Right atrium auricular region (tissue), 2 donors: ENCODE measurements around the gene CMSS1. TPM values are rescaled to one million over a fixed set of nuclear protein-coding genes. Genes with fewer than 3 reads are reported as not detected.

Experiments
- DNase-seq: peaks from one replicate; pipeline ENCODE4 v3.0.0-alpha.2; 2019; ENCODE audit warnings: low spot score
- H3K27ac ChIP-seq, 2 donors: fragments of 200-600 bp; sonication (generic); 1 replicate in 1 of 2; 2 replicates in 1 of 2; pipeline ENCODE4 v1.5.1; 2016 to 2019
- H3K27me3 ChIP-seq, 2 donors: fragments of 200-600 bp; sonication (generic); one replicate each; pipeline versions ENCODE4 v1.5.1 to v1.6.0; 2017 to 2019
- H3K36me3 ChIP-seq: fragments of 200-600 bp; sonication (generic); one replicate; pipeline ENCODE4 v1.5.1; 2016
- H3K4me1 ChIP-seq, 2 donors: fragments of 200-600 bp; sonication (generic); one replicate each; pipeline versions ENCODE4 v1.5.1 to v1.6.0; 2017 to 2019
- H3K4me3 ChIP-seq, 2 donors: fragments of 200-600 bp; sonication (generic); 1 replicate in 1 of 2; 2 replicates in 1 of 2; pipeline ENCODE4 v1.5.1; 2017 to 2019; ENCODE audit warnings: mild to moderate bottlenecking in 1 of 2, moderate library complexity in 1 of 2
- H3K9me3 ChIP-seq, 2 donors: fragments of 200-600 bp; sonication (generic); one replicate each; pipeline ENCODE4 v1.5.1; 2019
- CTCF ChIP-seq, 2 donors: fragments of 200-600 bp; sonication (generic); IDR thresholded peaks; one replicate each; pipeline ENCODE4 v1.5.1; 2019; ENCODE audit warnings: antibody characterized with exemption in 2 of 2
- total RNA-seq, 2 donors: library from RNA; depleted of rRNA; stranded (reverse); fragments of >200 nt; gene quantifications; one replicate each; pipeline ENCODE4 v1.1.0, GENCODE V29; 2016

The CMSS1 gene
- total RNA-seq, 2 donors from 2014 or later: 5.7 to 17.7 TPM

- no peak overlapping the region for H3K4me3 ChIP-seq
- H3K27me3 ChIP-seq: no peaks in the 10 kb centered on the region
- DNase-seq: no peak
- no peaks in the 10 kb centered on the region for H3K36me3 ChIP-seq
- H3K27ac ChIP-seq: peak overlapping the region; percentile 40 to 63
- TF ChIP-seq CTCF (IDR thresholded peaks at IDR 0.05): no peak
- no peaks in the 10 kb centered on the region for H3K9me3 ChIP-seq
- peaks cover 0 to 22% of the 10 kb centered on the region in 2 donors for H3K4me1 ChIP-seq
Measured at GRCh38 chr3:100209948-100210771, 392.5 kb downstream of the CMSS1 start.

GRCh38 chr3:100210772-100211135 is 393.1 kb downstream of the CMSS1 start:
- Histone ChIP-seq H3K4me3 (no peak overlapping the region), H3K36me3 (no peaks in the 10 kb centered on the region), H3K9me3 (no peaks in the 10 kb centered on the region), H3K27ac (peak overlapping the region; percentile 40 to 63), H3K4me1 (peaks cover 0 to 22% of the 10 kb centered on the region in 2 donors), H3K27me3 (no peaks in the 10 kb centered on the region)
- no peak for TF ChIP-seq CTCF (IDR thresholded peaks at IDR 0.05)
- no peak for DNase-seq

GRCh38 chr3:100213891-100214573 is 396.4 kb downstream of the CMSS1 start:
- no peak for TF ChIP-seq CTCF (IDR thresholded peaks at IDR 0.05)
- no peak for DNase-seq
- Histone ChIP-seq H3K4me1 (peaks cover 0 to 22% of the 10 kb centered on the region in 2 donors), H3K4me3 (no peak overlapping the region), H3K27ac (no peak overlapping the region), H3K9me3 (peaks cover 0 to 4% of the 10 kb centered on the region in 2 donors), H3K36me3 (no peaks in the 10 kb centered on the region), H3K27me3 (no peaks in the 10 kb centered on the region)

- H3K27ac ChIP-seq: no peak overlapping the region
- no peak overlapping the region for H3K4me3 ChIP-seq
- no peak for TF ChIP-seq CTCF (IDR thresholded peaks at IDR 0.05)
- peaks cover 0 to 21% of the 10 kb centered on the region in 2 donors for H3K4me1 ChIP-seq
- H3K9me3 ChIP-seq: peaks cover 0 to 10% of the 10 kb centered on the region in 2 donors
- no peaks in the 10 kb centered on the region for H3K27me3 ChIP-seq
- no peaks in the 10 kb centered on the region for H3K36me3 ChIP-seq
- DNase-seq: no peak
Measured at GRCh38 chr3:100214574-100214964, 396.9 kb downstream of the CMSS1 start.

GRCh38 chr3:100216713-100217112 is 399.1 kb downstream of the CMSS1 start:
- Histone ChIP-seq H3K36me3 (no peaks in the 10 kb centered on the region), H3K27me3 (no peaks in the 10 kb centered on the region), H3K4me3 (no peak overlapping the region), H3K4me1 (no peaks in the 10 kb centered on the region), H3K27ac (no peak overlapping the region), H3K9me3 (peaks cover 0 to 25% of the 10 kb centered on the region in 2 donors)
- TF ChIP-seq CTCF (IDR thresholded peaks at IDR 0.05): no peak
- no peak for DNase-seq
